NCI-H2171 treated with DMSO at 0.1 percent for 48 hours (cell line): ENCODE results near the gene CARD14.
"Not testable (repeated sequence)": the region's sequence is repeated elsewhere in the genome, so short reads cannot be mapped to it uniquely, and the experiment has no call there.

Source experiments
- DNase-seq: peaks from one replicate; lab custom pipeline; 2025; lab: John Stamatoyannopoulos, UW

CARD14 gene

GRCh38 chr17:80147035-80147822 is 22.6 kb upstream of the CARD14 start, which contains the start of gene EIF4A3:
Gene EIF4A3 (minus strand): TSS chr17:80147128. CDS start chr17:80146961, 167 bp downstream.
- DNase-seq = peak; percentile 96

DNA sequence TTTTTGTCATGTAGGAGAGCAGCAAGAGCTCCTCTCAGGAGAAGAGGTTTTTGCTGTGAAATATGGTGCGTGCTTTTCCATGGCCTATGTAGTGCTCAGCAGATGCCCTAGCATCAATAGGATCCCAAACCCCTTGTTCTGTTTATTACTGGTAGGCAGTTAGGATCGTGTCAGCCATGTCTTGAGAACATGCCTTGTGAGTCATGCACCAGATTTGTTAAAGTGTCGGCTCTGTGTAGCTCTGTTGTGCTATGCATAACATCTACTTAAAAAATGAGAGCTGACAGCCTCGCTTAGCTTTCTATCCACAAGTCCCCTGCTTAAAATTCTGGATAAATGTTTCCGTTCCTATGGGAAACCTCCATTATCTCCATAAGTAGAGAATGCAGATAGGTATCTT is 18.5 kb upstream of the CARD14 start:
- DNase-seq = no peak

- no peak for DNase-seq
These were observed 17.6 kb upstream of the CARD14 start for GRCh38 chr17:80152081-80152702.

GRCh38 chr17:80153004-80153403 is 16.8 kb upstream of the CARD14 start:
- DNase-seq = peak; percentile 23

DNA sequence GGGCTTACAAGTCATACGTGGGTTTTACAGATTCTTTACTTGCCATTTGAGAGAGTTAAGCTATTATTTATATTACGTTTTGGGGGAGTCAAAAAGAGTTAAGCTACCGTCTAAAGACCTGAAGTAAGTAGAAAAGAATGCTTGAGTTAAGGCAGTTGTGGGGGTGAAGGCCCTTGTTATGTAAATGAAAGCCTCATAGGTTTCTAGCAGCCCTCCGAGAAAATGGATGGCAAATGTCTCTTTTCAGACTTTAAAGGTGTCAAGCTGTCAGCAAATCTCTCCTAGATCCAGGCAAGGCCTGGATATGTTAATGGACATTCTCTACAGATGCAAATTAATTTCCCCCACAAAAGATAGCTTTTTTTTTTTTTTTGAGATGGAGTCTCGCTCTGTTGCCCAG is 15.7 kb upstream of the CARD14 start:
- no peak for DNase-seq

DNA sequence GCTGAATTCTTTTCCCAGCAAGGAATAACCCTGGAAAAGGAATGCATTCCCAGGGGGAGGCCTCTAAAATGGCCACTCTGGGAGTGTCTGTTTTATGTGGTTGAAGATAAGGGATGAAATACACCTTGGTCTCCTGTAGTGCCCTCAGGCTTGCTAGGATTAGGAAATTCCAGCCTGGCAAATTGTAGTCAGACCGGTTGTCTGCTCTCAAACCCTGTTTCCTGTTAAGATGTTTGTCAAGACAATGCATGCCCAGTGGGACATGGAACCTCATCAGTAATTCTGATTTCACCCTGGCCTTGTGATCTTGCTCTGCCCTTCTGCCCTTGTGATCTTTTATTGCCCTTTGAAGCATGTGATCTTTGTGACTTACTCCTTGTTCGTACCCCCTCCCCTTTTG is 14.2 kb upstream of the CARD14 start:
- not testable (repeated sequence) for DNase-seq

DNA sequence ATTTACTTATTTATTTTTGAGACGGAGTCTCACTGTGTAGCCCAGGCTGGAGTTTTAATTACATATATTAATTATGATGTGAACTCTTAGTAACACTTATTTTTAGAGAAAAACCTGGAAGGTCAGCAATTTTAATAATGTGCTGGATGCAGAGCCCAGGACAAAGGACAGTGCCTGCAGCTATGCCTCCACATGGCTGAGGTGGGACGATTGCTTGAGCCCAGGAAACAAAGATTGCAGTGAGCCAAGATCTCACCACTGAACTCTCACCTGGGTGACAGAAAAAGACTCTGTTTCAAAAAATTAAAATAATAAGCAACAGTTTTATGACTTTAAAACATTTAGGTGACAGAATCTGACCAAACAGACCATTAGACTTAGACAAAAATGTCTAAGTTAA is 11.0 kb upstream of the CARD14 start:
- DNase-seq = no peak

DNA sequence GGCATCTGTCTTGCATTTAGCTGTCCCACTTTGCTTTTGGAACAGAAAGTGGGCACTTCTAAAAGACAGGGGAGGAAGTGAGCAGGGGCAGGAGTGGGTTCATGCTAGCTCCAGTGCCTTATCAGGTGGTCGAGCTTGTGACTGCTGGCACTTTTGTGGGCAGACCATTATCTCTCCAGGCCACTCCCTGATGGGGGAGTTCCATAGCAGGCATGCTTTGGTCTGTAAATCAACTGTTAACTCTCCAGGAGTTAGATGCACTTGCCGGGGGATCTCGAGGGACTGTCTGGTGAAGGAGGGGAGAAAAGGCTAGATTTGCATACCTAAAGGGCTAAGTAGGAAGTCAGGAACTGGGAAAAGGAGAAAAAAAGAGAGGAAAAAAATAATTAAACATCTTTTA is 9.3 kb upstream of the CARD14 start:
- DNase-seq = no peak

- no peak for DNase-seq
These were observed 6.5 kb upstream of the CARD14 start for GRCh38 chr17:80163336-80163735.

GRCh38 chr17:80164185-80164584 is 5.6 kb upstream of the CARD14 start:
- DNase-seq = no peak

GRCh38 chr17:80166446-80166845 is 3.4 kb upstream of the CARD14 start:
- no peak for DNase-seq

GRCh38 chr17:80168371-80168770 is 1.5 kb upstream of the CARD14 start:
- DNase-seq = no peak

GRCh38 chr17:80169107-80169506 is 723 bp upstream of the CARD14 start:
- no peak for DNase-seq

DNA sequence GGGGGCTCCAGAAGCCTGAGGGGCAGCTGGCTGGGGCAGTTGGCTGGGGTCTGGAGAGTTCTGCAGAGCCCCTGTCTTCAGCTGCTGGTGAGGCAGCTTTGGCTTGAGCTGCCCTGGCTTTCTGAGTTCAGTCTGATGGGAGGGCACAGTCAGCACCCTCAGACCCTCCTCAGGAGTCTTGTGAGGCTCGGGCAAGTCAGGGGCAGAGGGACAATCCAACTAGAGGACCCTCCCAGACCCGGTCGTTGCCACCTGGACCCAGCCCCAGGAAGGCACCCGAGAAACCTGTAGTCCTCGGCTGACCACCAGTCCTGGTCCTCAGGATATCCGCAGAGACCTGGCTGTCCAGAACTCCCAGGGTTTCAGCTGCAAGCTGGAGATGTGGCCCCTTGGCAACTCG is 1.9 kb downstream of the CARD14 start:
- DNase-seq = no peak

DNA sequence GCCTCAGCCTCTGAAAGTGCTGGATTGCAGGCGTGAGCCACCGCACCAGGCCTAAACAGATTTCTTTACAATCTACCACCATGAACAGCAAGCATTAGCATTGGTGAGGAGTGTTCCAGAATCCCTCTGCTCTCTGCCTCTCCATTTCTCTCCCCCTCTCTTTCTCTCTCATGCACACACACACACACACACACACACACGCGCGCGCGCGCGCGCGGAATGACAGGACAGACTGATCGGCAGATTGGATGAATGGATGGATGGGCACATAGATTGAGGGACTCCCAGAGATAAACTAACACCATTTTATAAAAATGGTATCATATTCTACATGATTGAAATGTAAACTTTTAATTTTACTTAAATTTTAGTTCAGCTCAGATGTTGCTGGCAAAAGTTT is 3.3 kb downstream of the CARD14 start:
- no peak for DNase-seq

DNA sequence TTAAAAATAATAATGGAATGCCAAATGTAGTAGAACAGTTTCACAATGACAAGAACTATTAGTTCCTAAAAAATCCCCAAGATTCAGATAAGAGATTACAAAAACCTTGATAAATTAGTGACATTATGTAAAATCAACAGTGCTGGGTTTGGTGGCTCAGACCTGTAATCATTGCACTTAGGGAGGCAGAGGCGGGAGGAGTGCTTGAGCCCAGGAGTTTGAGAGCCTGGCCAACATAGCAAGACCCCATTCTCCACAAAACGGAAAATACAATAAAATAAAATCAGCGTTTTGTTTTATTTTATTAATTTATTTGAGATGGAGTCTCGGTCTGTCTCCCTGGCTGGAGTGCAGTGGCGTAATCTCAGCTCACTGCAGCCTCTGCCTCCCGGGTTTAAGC is 4.1 kb downstream of the CARD14 start:
- DNase-seq = no peak

GRCh38 chr17:80176757-80177156 is 6.9 kb downstream of the CARD14 start:
- DNase-seq = no peak

DNA sequence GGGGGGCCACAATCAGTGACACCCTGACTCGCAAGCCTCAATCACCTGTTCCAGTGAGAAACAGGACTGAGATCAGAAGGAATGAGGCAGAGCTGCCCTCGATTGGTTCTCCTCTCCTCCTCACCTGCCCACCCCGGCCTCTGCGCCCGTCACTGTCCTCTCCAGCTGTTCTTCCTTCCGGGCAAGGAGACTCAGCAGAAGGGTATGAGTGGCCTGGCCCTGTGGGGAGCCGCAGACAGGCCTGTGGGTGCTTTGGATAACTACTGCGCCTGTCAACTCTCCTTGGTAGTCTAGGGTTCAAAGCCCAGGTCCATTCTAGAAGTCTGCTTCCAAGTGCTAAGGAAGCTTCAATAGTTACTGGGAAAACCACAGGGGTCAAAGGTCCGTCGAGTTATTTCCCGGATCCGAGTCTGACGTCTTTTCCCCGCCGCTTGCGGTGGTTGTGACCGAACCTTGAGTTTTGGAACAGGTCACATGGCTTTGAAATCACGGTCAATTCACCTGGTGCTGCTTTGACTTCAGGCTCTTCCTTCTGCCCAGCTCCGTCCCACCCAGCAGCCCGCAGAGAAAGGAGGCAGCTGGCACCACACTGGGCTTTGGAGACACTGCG is 8.3 kb downstream of the CARD14 start:
- DNase-seq = no peak

DNA sequence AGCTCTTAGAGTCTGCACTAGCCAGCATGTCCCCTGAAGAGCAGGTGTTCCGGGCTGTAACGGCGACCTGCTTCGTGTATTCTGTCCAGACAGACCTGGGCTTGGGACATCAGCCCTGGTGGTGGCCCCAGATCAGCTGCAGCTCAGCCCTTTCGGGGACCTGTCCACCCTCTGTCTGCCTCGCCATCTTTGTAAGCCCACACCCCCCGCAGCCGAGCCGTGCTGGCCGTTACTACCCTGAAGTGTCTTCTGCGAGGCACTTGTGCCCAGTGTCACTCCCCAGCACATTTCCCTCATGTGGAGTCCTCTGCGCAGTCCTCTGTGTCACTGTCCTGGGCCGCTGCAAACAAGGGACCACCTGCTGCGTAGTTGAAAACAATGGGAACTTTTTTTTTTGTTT is 10.4 kb downstream of the CARD14 start:
- no peak for DNase-seq

- DNase-seq = no peak
These were observed 11.6 kb downstream of the CARD14 start for GRCh38 chr17:80181431-80181830.

- DNase-seq = no peak
These were observed 12.5 kb downstream of the CARD14 start for GRCh38 chr17:80182118-80182844.

GRCh38 chr17:80182845-80183223 is 13.0 kb downstream of the CARD14 start:
- no peak for DNase-seq
